ENCODE results near the gene ARHGAP15. TPM values are rescaled to one million over a fixed set of nuclear protein-coding genes. Genes with fewer than 3 reads are reported as not detected.

Gene ARHGAP15
- total RNA-seq, 1 experiment from 2014 or later, result 0.42 TPM

GRCh38 chr2:143764261-143764660 is 635.0 kb downstream of the ARHGAP15 start:
- Histone ChIP-seq H3K4me3 (replicated peaks in 1 of 2; ENCODE audit: low read depth in 1 of 2, low read length in 2 of 2) (no peak overlapping the region), H3K36me3 (ENCODE audit: control insufficient read depth in 1 of 2, insufficient read depth in 2 of 2, low read length in 2 of 2) (no peaks in the 10 kb centered on the region), H3K27me3 (ENCODE audit: insufficient read depth, low read length) (no peaks in the 10 kb centered on the region), H3K9me2 (ENCODE audit: insufficient read depth) (no peaks in the 10 kb centered on the region), H3K9me3 (ENCODE audit: control insufficient read depth in 1 of 2, insufficient read depth in 1 of 2, low read depth in 1 of 2, low read length in 2 of 2) (no peaks in the 10 kb centered on the region), H4K20me1 (ENCODE audit: insufficient read depth) (no peaks in the 10 kb centered on the region), H3K79me2 (ENCODE audit: insufficient read depth, low read length) (no peaks in the 10 kb centered on the region), H3K4me2 (ENCODE audit: low read length) (no peak overlapping the region), H2AFZ (ENCODE audit: low read depth, low read length, poor library complexity, severe bottlenecking) (no peak overlapping the region), H3K4me1 (ENCODE audit: control insufficient read depth in 1 of 2, insufficient read depth in 2 of 2, low read length in 2 of 2) (no peaks in the 10 kb centered on the region), H3K9ac (ENCODE audit: low read length) (no peak overlapping the region), H3K27ac (ENCODE audit: low read depth, low read length) (no peak overlapping the region)
- DNase-seq (ENCODE audit: low read depth, low spot score), result no peak
- ChIA-PET CTCF (no interaction called here), POLR2A (no interaction called here), RAD21 (ENCODE audit: low non-redundant PET in 1 of 2, low total read pairs in 2 of 2, uncharacterized antibody in 2 of 2, unreplicated experiment in 2 of 2) (no interaction called here)
- intact Hi-C loops (cut with micrococcal nuclease), result no loop called here
- no TSS peak for BruUV-seq (replicated peaks)
- no peak for ATAC-seq
- no peak for TF ChIP-seq RAD21 (IDR thresholded peaks at IDR 0.05; ENCODE audit: low read depth)
- no peak for TF ChIP-seq REST (IDR thresholded peaks at IDR 0.05; ENCODE audit: low read depth)
- TF ChIP-seq POLR2AphosphoS5 (IDR thresholded peaks at IDR 0.05; ENCODE audit: low read depth, low read length), result no peak
- TF ChIP-seq ATF3 (IDR thresholded peaks at IDR 0.05), result no peak
- no peak for TF ChIP-seq MAX (IDR thresholded peaks at IDR 0.05)
- no peak for TF ChIP-seq TCF7L2 (IDR thresholded peaks at IDR 0.05; ENCODE audit: borderline replicate concordance, extremely low read depth, insufficient read depth, insufficient read length)
- TF ChIP-seq FOSL1 (IDR thresholded peaks at IDR 0.05; ENCODE audit: low read depth), result no peak
- TF ChIP-seq JUND (IDR thresholded peaks at IDR 0.05), result no peak
- TF ChIP-seq EGR1 (IDR thresholded peaks at IDR 0.05; ENCODE audit: low read depth), result no peak
- TF ChIP-seq ELF1 (IDR thresholded peaks at IDR 0.05; ENCODE audit: borderline replicate concordance, low read depth), result no peak
- TF ChIP-seq ZBTB33 (IDR thresholded peaks at IDR 0.05; ENCODE audit: extremely low read depth, insufficient replicate concordance, low read length), result no peak
- no peak for TF ChIP-seq SIN3A (IDR thresholded peaks at IDR 0.05; ENCODE audit: low read depth)
- TF ChIP-seq ZFX (IDR thresholded peaks at IDR 0.05), result no peak
- no peak for TF ChIP-seq CEBPB (IDR thresholded peaks at IDR 0.05; ENCODE audit: low read depth)
- TF ChIP-seq EZH2 (IDR thresholded peaks at IDR 0.05), result no peak
- no peak for TF ChIP-seq EZH2phosphoT487 (IDR thresholded peaks at IDR 0.05; ENCODE audit: borderline replicate concordance)
